SU-DHL-6 (cell line): ENCODE measurements around the gene TMEM18.

Experiments
- EZH2phosphoT487 ChIP-seq: fragments of 200-600 bp; sonication (generic), shearing (Covaris generic); conservative IDR thresholded peaks from 2 replicates; pipeline ENCODE4 v1.6.1; 2018; ENCODE audit warnings: mild to moderate bottlenecking, antibody characterized with exemption, low read length, moderate library complexity, mixed read lengths
- TF ChIP-seq, protein P1 (sequence below): fragments of 200-600 bp; sonication (generic); IDR thresholded peaks from one replicate; pipeline ENCODE4 v1.5.1; 2017; ENCODE audit warnings: antibody characterized with exemption, mild to moderate bottlenecking, low read length, moderate library complexity; ENCODE audit not compliant: insufficient read depth, poor library complexity, severe bottlenecking

- TF ChIP-seq, protein P1, sequence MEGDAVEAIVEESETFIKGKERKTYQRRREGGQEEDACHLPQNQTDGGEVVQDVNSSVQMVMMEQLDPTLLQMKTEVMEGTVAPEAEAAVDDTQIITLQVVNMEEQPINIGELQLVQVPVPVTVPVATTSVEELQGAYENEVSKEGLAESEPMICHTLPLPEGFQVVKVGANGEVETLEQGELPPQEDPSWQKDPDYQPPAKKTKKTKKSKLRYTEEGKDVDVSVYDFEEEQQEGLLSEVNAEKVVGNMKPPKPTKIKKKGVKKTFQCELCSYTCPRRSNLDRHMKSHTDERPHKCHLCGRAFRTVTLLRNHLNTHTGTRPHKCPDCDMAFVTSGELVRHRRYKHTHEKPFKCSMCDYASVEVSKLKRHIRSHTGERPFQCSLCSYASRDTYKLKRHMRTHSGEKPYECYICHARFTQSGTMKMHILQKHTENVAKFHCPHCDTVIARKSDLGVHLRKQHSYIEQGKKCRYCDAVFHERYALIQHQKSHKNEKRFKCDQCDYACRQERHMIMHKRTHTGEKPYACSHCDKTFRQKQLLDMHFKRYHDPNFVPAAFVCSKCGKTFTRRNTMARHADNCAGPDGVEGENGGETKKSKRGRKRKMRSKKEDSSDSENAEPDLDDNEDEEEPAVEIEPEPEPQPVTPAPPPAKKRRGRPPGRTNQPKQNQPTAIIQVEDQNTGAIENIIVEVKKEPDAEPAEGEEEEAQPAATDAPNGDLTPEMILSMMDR = no peak
- TF ChIP-seq EZH2phosphoT487 = no peak
Observed at GRCh38 chr2:675982-676646, 1.1 kb downstream of the TMEM18 start.
